Measurements from ENCODE around the gene LBR. TPM values are rescaled to one million over a fixed set of nuclear protein-coding genes. Genes with fewer than 3 reads are reported as not detected.

Gene LBR
- total RNA-seq, 2 donors from 2014 or later = 49.8 to 72.3 TPM

- Histone ChIP-seq H3K27me3 (ENCODE audit: control insufficient read depth, insufficient read depth, low read length, poor library complexity, severe bottlenecking) (peaks cover 5% of the 10 kb centered on the region), H3K9me3 (ENCODE audit: control insufficient read depth, low read length) (no peaks in the 10 kb centered on the region), H3K27ac (ENCODE audit: low read depth, low read length) (no peak overlapping the region), H3K9ac (ENCODE audit: extremely low read depth, low read length, poor library complexity, severe bottlenecking) (no peak overlapping the region), H3K4me3 (ENCODE audit: low read length) (no peak overlapping the region), H3K4me1 (ENCODE audit: control insufficient read depth, insufficient read depth, low read length) (peaks cover 4% of the 10 kb centered on the region), H3K36me3 (ENCODE audit: control insufficient read depth, insufficient read depth, low read length) (peaks cover 48% of the 10 kb centered on the region)
- Mint-ChIP-seq H3K36me3 (ENCODE audit: low read depth) (peaks cover 17% of the 10 kb centered on the region), H3K27me3 (ENCODE audit: insufficient read depth) (peaks cover 37% of the 10 kb centered on the region), H3K27ac (peak overlapping the region; percentile 2), H3K4me3 (no peak overlapping the region), H3K4me1 (peaks cover 51% of the 10 kb centered on the region), H3K9me3 (no peaks in the 10 kb centered on the region)
- 89 to 90% methylated on average over 3 to 7 of the region's 7 CpGs for WGBS, 2 experiments (ENCODE audit: insufficient coverage in 1 of 2, insufficient read length in 1 of 2)
- no peak for DNase-seq
- no peak for TF ChIP-seq CTCF (conservative IDR thresholded peaks at IDR 0.05)
Observed at GRCh38 chr1:225422795-225423517, 4.9 kb downstream of the LBR start.

- H3K27me3 ChIP-seq (ENCODE audit: control insufficient read depth, insufficient read depth, low read length, poor library complexity, severe bottlenecking) = peaks cover 5% of the 10 kb centered on the region
- no peak for DNase-seq
- Mint-ChIP-seq H3K27ac (no peak overlapping the region), H3K9me3 (no peaks in the 10 kb centered on the region), H3K27me3 (ENCODE audit: insufficient read depth) (peaks cover 36% of the 10 kb centered on the region), H3K4me3 (no peak overlapping the region), H3K36me3 (ENCODE audit: low read depth) (peaks cover 22% of the 10 kb centered on the region), H3K4me1 (peaks cover 51% of the 10 kb centered on the region)
- peaks cover 56% of the 10 kb centered on the region for H3K36me3 ChIP-seq (ENCODE audit: control insufficient read depth, insufficient read depth, low read length)
- no peak for TF ChIP-seq CTCF (conservative IDR thresholded peaks at IDR 0.05)
- H3K9ac ChIP-seq (ENCODE audit: extremely low read depth, low read length, poor library complexity, severe bottlenecking) = no peak overlapping the region
- H3K27ac ChIP-seq (ENCODE audit: low read depth, low read length) = no peak overlapping the region
- H3K4me3 ChIP-seq (ENCODE audit: low read length) = no peak overlapping the region
- WGBS, 2 experiments (ENCODE audit: insufficient coverage in 1 of 2, insufficient read length in 1 of 2) = 67 to 95% methylated on average over 1 to 14 of the region's 14 CpGs
- H3K9me3 ChIP-seq (ENCODE audit: control insufficient read depth, low read length) = no peaks in the 10 kb centered on the region
- peaks cover 4% of the 10 kb centered on the region for H3K4me1 ChIP-seq (ENCODE audit: control insufficient read depth, insufficient read depth, low read length)
Observed at GRCh38 chr1:225422031-225422605, 5.7 kb downstream of the LBR start.

GRCh38 chr1:225418598-225418997 lies 9.2 kb downstream of the LBR start:
- Mint-ChIP-seq H3K9me3 (no peaks in the 10 kb centered on the region), H3K27me3 (ENCODE audit: insufficient read depth) (peaks cover 6% of the 10 kb centered on the region), H3K36me3 (ENCODE audit: low read depth) (peaks cover 46% of the 10 kb centered on the region), H3K27ac (no peak overlapping the region), H3K4me3 (no peak overlapping the region), H3K4me1 (peaks cover 31% of the 10 kb centered on the region)
- Histone ChIP-seq H3K36me3 (ENCODE audit: control insufficient read depth, insufficient read depth, low read length) (peaks cover 91% of the 10 kb centered on the region), H3K9ac (ENCODE audit: extremely low read depth, low read length, poor library complexity, severe bottlenecking) (no peak overlapping the region), H3K27me3 (ENCODE audit: control insufficient read depth, insufficient read depth, low read length, poor library complexity, severe bottlenecking) (no peaks in the 10 kb centered on the region), H3K4me3 (ENCODE audit: low read length) (no peak overlapping the region), H3K9me3 (ENCODE audit: control insufficient read depth, low read length) (no peaks in the 10 kb centered on the region), H3K4me1 (ENCODE audit: control insufficient read depth, insufficient read depth, low read length) (peaks cover 4% of the 10 kb centered on the region), H3K27ac (ENCODE audit: low read depth, low read length) (no peak overlapping the region)
- no peak for TF ChIP-seq CTCF (conservative IDR thresholded peaks at IDR 0.05)
- WGBS, 2 experiments (ENCODE audit: insufficient coverage in 1 of 2, insufficient read length in 1 of 2) = 87 to 100% methylated on average over 3 to 4 of the region's 4 CpGs
- no peak for DNase-seq

Measured in endodermal cell (in vitro differentiated cells).